Skin of body (tissue), 2 donors: ENCODE measurements around the gene MAP2K2. TPM values are rescaled to one million over a fixed set of nuclear protein-coding genes. Genes with fewer than 3 reads are reported as not detected.

Experiments used
- DNase-seq: peaks from one replicate; lab custom pipeline; 2025; lab: John Stamatoyannopoulos, UW
- total RNA-seq: library from RNA; depleted of rRNA; stranded (reverse); fragments of >200 nt; gene quantifications from one replicate; pipeline ENCODE4 v1.2.3, GENCODE V29; 2014

Gene MAP2K2
- total RNA-seq, 1 donor from 2014 or later: 54.5 TPM

GRCh38 chr19:4100647-4101495 is 23.1 kb downstream of the MAP2K2 start:
- DNase-seq: no peak

- DNase-seq: no peak
Measured at GRCh38 chr19:4099041-4099764, 24.7 kb downstream of the MAP2K2 start.

- DNase-seq: no peak
Measured at GRCh38 chr19:4098493-4098892, 25.4 kb downstream of the MAP2K2 start.

DNA sequence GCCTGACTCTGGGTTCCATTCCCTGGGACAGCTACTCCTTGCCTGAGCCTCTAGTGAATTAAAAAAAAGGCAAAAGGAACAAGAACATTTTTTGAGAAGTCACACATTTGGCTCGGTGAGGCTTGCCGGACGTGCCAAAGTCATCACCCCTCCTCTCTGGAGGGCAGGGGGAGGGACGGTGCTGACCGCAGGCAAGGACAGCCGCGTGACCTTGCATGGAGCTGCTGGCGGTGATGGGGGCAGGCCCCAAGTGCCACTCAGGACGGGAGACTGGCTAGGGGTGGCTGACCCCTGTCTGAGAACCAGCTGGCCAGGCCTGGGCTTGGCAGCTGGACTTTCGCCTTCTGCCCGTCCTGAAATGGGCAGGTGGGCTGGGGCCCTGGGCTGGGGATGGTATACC is 26.4 kb downstream of the MAP2K2 start:
- no peak for DNase-seq

DNA sequence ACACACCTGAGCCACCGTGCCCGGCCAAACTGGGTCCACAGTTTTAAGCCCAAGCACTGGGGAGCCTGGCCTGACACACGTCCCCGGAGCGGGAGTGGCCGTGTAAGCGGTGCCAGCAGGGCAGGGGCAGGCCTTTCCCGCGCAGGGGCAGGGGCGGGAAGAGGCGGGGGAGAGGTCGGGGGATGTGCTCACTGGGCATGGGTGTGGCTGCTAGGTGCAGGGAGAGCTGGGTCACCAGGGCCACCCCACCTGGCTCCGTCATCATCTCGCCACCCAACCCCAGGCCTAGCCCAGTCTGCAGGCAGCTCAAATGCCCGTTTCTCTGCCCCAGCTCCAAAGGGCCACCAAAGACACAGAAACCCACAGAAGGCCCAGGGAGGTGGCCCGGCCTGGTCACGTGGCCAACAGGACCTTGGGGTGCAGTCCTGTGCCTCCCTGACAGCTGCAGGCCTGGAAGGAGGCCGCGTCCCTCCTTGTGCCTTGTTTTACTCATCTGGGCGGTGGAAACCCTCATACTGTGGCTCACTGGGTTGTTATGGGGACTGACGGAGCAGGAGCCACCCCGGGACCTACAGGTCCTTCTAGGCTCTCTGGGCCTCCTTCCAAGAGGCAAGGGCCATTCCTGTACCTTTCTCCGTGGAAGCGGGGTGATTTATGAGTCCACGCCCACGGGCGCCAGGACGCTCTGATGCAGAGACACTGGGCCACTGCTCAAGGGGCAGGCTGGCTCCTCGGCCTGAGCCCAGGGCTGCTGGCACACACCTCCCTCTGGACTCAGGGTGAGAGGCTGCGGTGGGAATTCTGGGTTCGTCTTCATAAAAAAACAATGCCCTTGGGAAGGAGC is 27.7 kb downstream of the MAP2K2 start:
- DNase-seq: no peak

- DNase-seq: no peak
Measured at GRCh38 chr19:4095488-4095844, 28.5 kb downstream of the MAP2K2 start.

DNA sequence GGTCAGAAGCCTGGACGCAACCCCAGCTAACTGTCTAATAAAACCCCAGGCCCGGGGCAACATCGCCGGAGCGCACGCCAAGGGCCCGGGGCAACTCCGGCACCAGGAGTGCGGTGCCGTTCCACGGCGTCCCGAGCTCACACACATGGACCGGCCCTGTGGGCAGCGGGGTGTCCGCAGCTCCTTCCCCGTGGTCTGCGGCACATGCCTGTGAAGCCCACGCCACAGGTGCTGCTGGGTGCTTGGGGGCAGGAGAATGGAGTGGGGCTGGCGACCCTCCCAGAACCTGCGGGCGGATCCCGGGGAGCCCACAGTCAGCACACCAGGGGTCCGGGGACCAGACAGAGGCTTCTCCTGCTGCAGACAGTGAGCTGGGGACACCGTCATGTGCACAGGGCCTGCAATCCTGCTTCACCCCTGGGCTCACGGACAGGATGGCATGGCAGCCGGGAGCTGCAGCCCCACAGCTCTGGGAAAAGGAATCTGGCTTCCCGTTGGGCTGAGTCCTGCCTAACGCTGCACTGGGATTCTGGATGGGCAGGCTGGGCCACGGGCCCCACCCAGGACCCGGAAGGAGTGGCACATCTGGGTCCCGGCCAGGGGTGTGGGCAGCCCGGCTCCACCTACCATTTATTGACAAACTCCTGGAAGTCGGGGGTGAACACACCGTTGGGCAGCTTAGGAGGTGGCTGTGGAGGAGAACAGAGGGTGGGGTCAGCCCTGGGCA is 29.0 kb downstream of the MAP2K2 start:
- no peak for DNase-seq

- no peak for DNase-seq
Measured at GRCh38 chr19:4094291-4094690, 29.6 kb downstream of the MAP2K2 start.

DNA sequence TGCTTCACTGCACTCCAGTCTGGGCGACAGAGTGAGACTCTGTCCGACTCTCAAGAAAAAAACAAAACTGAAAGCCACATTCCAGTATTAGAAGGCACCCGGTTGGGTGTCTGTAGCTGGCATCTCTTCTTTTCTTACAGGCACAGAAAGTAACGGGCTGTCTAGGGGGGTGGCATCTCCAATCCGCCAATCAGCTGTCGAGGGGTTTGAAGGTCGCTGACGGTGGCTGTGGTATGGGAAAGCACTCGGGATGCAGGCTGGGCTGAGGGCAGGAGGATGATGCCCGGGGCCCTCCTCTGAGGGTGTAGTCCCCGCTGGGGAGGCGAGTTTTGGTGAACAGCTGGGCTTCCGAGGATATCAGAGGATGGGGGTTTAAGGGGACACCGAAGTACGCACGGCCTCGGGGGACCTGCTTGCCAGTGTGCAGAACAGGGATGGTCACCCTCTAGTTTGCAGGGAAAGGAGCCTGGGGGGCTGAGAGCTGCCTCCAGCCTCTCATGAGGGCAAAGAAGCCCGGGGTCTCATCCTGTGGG is 30.2 kb downstream of the MAP2K2 start:
- DNase-seq: no peak

DNA sequence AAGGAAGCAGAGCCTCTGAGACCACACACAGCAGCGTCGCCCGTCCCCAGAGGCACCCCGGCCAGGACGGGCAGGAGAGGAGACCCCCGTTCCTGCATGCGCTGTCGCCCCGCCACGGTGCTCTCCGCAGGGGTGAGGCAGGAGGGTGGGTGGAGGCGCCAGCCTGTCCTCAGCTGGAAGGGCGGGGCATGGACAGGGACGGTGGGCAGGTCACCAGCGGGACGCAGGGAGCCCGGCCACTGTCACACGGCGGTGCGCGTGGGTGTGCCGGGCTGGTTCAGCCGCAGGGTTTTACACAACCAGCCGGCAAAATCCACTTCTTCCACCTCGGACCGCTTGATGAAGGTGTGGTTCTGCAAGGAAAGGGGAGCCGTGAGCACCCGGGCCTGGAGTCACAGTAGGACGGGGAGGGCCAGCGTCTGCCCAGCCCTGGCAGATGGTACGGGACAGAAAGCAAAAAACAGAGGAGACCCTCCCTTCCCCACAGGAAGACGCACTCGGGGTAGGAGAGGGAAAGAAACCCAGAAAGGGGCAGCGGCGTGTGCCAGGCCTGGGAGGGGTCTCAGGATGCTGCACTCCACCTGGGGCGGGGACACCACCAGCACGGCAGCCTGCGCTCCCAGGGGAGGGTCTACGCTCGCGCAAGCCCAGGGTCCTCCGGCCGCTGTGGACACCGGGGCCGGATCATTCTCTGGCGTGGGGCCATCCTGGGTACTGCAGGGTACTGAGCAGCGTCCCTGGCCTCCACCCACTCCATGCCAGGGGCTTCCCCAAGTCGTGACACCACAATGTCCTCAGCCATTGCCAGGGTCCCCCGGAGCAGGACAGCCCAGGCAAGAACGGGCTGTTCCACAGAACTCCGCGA is 33.3 kb downstream of the MAP2K2 start:
- no peak for DNase-seq

- no peak for DNase-seq
Measured at GRCh38 chr19:4089946-4090345, 34.0 kb downstream of the MAP2K2 start.

- no peak for DNase-seq
Measured at GRCh38 chr19:4089400-4089908, 34.5 kb downstream of the MAP2K2 start.

DNA sequence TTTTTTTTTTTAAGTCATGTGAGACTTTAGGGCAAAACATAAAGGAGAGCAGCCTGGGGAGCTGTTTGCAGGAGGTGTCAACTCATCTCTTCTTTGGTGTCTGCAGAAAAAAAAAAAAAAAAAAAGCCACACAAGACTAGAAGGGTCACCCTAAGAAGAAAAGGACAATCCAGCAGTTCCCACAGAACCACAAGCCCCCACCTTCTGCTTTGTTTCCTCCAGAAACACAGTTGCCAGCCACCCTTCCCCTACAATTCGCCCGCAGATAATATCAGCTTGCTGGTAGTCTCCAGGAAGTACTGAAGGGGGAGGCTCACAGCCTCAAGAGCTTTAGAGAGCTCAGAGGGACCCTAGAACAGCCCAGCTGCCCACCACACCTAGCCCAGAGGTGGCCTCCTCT is 34.9 kb downstream of the MAP2K2 start:
- DNase-seq: no peak

- DNase-seq: no peak
Measured at GRCh38 chr19:4087787-4088679, 35.9 kb downstream of the MAP2K2 start.

GRCh38 chr19:4086411-4086867 is 37.5 kb downstream of the MAP2K2 start:
- DNase-seq: no peak

DNA sequence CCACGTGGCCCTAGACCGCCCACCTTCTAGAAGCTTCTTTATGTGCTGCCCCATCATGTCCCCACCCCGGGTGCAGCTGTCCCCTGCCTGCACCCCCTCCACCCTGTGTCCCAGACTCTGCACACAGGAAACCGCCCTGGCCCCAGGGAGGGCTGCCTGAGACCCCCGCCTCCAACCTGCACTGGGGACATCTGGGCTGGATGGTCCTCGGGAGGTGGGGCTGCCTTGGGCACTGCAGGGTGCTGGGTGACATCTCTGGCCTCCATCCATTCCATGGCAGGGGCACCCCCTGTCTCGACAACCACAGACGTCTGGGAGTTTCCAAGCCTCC is 39.4 kb downstream of the MAP2K2 start:
- DNase-seq: no peak

- DNase-seq: no peak
Measured at GRCh38 chr19:4083677-4084546, 40.0 kb downstream of the MAP2K2 start.

- no peak for DNase-seq
Measured at GRCh38 chr19:4082172-4082571, 41.8 kb downstream of the MAP2K2 start.
